Sigmoid colon (tissue), 4 donors: ENCODE measurements around the gene EIF2S2.

Experiments
- EP300 ChIP-seq, 4 donors: sonication (generic); formaldehyde crosslinking; IDR thresholded peaks; one replicate each; pipeline ENCODE4 v1.6.1; 2017; ENCODE audit warnings: antibody characterized with exemption in 4 of 4
- POLR2A ChIP-seq, 2 donors: fragments of 450-650 bp; IDR thresholded peaks; one replicate each; pipeline ENCODE4 v1.6.1; 2016; ENCODE audit warnings: antibody characterized with exemption in 2 of 2, mild to moderate bottlenecking in 2 of 2, moderate library complexity in 2 of 2
- POLR2AphosphoS5 ChIP-seq, 4 donors: sonication (generic); formaldehyde crosslinking; IDR thresholded peaks; one replicate each; pipeline ENCODE4 v1.6.1; 2017; ENCODE audit warnings: antibody characterized with exemption in 4 of 4
- TF ChIP-seq, protein P1 (sequence below), 4 experiments: fragments of 450-650 bp in 3 of 4; fragments of 200-600 bp in 1 of 4; IDR thresholded peaks; one replicate each; pipeline ENCODE4 v1.5.1; 2016 to 2019; ENCODE audit warnings: antibody characterized with exemption in 4 of 4, mild to moderate bottlenecking in 3 of 4, moderate library complexity in 2 of 4

DNA sequence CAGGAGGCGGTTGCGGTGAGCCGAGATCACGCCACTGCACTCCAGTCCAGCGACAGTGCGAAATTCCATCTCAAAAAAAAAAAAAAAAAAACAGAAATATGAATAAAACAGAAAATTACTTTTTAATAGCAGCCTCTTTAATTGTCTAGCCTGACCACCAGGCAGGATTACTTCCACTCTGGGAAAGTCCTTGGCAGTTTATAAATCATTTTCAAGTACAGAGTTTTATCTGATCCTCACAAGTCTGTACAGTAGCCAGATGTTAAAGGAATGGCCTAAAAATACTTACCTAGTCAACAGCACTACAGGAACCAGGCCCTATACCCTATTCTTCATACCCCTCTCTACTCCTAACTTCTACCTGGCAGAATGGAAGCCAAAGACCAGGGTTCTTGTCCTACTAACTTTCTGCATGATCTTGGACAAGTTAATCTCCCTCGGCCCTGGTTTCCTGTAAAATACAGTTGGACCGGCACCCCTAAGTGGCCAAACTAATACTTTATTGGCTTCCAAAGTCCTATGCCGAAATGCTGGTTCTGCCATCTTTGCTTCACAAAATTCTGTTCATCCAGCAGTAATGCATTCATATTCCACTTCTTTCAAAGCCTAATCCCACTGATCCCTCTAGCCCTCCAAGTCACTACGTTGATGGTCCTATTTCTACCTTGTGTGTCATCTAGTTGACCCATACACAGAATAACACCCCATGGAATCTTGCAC is 1.9 kb downstream of the EIF2S2 start:
- TF ChIP-seq, protein P1, sequence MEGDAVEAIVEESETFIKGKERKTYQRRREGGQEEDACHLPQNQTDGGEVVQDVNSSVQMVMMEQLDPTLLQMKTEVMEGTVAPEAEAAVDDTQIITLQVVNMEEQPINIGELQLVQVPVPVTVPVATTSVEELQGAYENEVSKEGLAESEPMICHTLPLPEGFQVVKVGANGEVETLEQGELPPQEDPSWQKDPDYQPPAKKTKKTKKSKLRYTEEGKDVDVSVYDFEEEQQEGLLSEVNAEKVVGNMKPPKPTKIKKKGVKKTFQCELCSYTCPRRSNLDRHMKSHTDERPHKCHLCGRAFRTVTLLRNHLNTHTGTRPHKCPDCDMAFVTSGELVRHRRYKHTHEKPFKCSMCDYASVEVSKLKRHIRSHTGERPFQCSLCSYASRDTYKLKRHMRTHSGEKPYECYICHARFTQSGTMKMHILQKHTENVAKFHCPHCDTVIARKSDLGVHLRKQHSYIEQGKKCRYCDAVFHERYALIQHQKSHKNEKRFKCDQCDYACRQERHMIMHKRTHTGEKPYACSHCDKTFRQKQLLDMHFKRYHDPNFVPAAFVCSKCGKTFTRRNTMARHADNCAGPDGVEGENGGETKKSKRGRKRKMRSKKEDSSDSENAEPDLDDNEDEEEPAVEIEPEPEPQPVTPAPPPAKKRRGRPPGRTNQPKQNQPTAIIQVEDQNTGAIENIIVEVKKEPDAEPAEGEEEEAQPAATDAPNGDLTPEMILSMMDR (IDR thresholded peaks at IDR 0.05), result no peak
- TF ChIP-seq POLR2A (IDR thresholded peaks at IDR 0.05), result no peak
- no peak for TF ChIP-seq EP300 (IDR thresholded peaks at IDR 0.05)
- TF ChIP-seq POLR2AphosphoS5 (IDR thresholded peaks at IDR 0.05), result no peak
